Stimulated activated naive CD8-positive, alpha-beta T cell treated with anti-CD3 and anti-CD28 coated beads, Interleukin-15, Interleukin-2, amounts not matched to agents 100 U/mL and 50 U/mL, for 24 hours (primary cell): ENCODE data around the gene LCP2.

ENCODE experiments used
- ATAC-seq: fragments of 150-1000 bp; cut with Tn5 transposase; one replicate; pipeline ENCODE4 v1.10.0; 2021
- DNase-seq: peaks from one replicate; pipeline ENCODE4 v3.0.0; 2021

LCP2 gene

GRCh38 chr5:170297589-170298462 lies at the start of gene LCP2:
Gene LCP2, minus strand, starts transcription at chr5:170297777. Its CDS starts 166 bp downstream, at chr5:170297611.
- ATAC-seq (peak; percentile 86), DNase-seq (no peak)

- ATAC-seq (no peak), DNase-seq (no peak)
Measured at GRCh38 chr5:170347022-170347567, 49.5 kb upstream of the LCP2 start.

GRCh38 chr5:170345971-170346370 lies 48.4 kb upstream of the LCP2 start:
- DNase-seq: no peak
- ATAC-seq: no peak

GRCh38 chr5:170343177-170343576 lies 45.6 kb upstream of the LCP2 start:
- DNase-seq: no peak
- no peak for ATAC-seq

GRCh38 chr5:170342153-170342725 lies 44.7 kb upstream of the LCP2 start:
- ATAC-seq: no peak
- no peak for DNase-seq

GRCh38 chr5:170341545-170341944 lies 44.0 kb upstream of the LCP2 start:
- ATAC-seq (no peak), DNase-seq (no peak)

GRCh38 chr5:170339780-170340167 lies 42.2 kb upstream of the LCP2 start:
- DNase-seq (no peak), ATAC-seq (no peak)

GRCh38 chr5:170338933-170339779 lies 41.6 kb upstream of the LCP2 start:
- ATAC-seq (peak; percentile 50), DNase-seq (peak; percentile 67)

GRCh38 chr5:170338291-170338690 lies 40.7 kb upstream of the LCP2 start:
- no peak for DNase-seq
- ATAC-seq: no peak

- ATAC-seq: no peak
- DNase-seq: no peak
Measured at GRCh38 chr5:170337045-170337733, 39.6 kb upstream of the LCP2 start.

- no peak for ATAC-seq
- no peak for DNase-seq
Measured at GRCh38 chr5:170336065-170336464, 38.5 kb upstream of the LCP2 start.

- ATAC-seq (peak; percentile 23), DNase-seq (no peak)
Measured at GRCh38 chr5:170334626-170335025, 37.0 kb upstream of the LCP2 start.

- peak; percentile 73 for DNase-seq
- peak; percentile 51 for ATAC-seq
Measured at GRCh38 chr5:170333161-170333910, 35.8 kb upstream of the LCP2 start.

GRCh38 chr5:170332058-170332457 lies 34.5 kb upstream of the LCP2 start:
- DNase-seq (no peak), ATAC-seq (no peak)

- ATAC-seq: no peak
Measured at GRCh38 chr5:170330568-170331054, 33.0 kb upstream of the LCP2 start.

GRCh38 chr5:170329524-170329923 lies 31.9 kb upstream of the LCP2 start:
- ATAC-seq (no peak), DNase-seq (no peak)

More at GRCh38 chr5:170330568-170331054, 33.0 kb upstream of the LCP2 start:
- DNase-seq: no peak

GRCh38 chr5:170327829-170328228 lies 30.3 kb upstream of the LCP2 start:
- no peak for ATAC-seq
- DNase-seq: no peak

GRCh38 chr5:170327168-170327567 lies 29.6 kb upstream of the LCP2 start:
- DNase-seq: no peak
- no peak for ATAC-seq

- ATAC-seq: no peak
- DNase-seq: peak; percentile 8
Measured at GRCh38 chr5:170319301-170319700, 21.7 kb upstream of the LCP2 start.

GRCh38 chr5:170317499-170317898 lies 19.9 kb upstream of the LCP2 start:
- DNase-seq (peak; percentile 1), ATAC-seq (no peak)

- ATAC-seq (no peak), DNase-seq (no peak)
Measured at GRCh38 chr5:170316937-170317336, 19.4 kb upstream of the LCP2 start.
